BJ (cell line): ENCODE data around the gene UBE2J2. TPM values are rescaled to one million over a fixed set of nuclear protein-coding genes. Genes with fewer than 3 reads are reported as not detected.

ENCODE experiments used
- CTCF ChIA-PET: fragments of 350-600 bp; formaldehyde crosslinking; extraction: SDS; loops from one replicate; lab custom pipeline; 2021; ENCODE audit warnings: antibody characterized with exemption, inconsistent platforms; lab: Yijun Ruan, JAX
- POLR2A ChIA-PET: fragments of 300-600 bp; sonication (Branson Sonifier 250); formaldehyde crosslinking; extraction: SDS; loops from one replicate; lab custom pipeline; 2021; ENCODE audit warnings: antibody characterized with exemption; lab: Charles Lee
- DNase-seq: peaks from one replicate; pipeline ENCODE4 v3.0.0-alpha.2; 2011; ENCODE audit warnings: low read depth
- H3K27me3 ChIP-seq: 2 replicates; pipeline ENCODE4 v1.6.0; 2011; ENCODE audit warnings: low read length; ENCODE audit not compliant: control insufficient read depth, insufficient read depth
- H3K36me3 ChIP-seq: 2 replicates; pipeline ENCODE4 v1.5.1; 2011; ENCODE audit warnings: low read length; ENCODE audit not compliant: control insufficient read depth, insufficient read depth
- H3K4me3 ChIP-seq: 2 replicates; pipeline ENCODE4 v1.5.1; 2011; ENCODE audit warnings: low read depth, mild to moderate bottlenecking, control low read depth, low read length
- CTCF ChIP-seq: IDR thresholded peaks from 2 replicates; pipeline ENCODE4 v1.5.1; 2011; ENCODE audit warnings: low read depth, mild to moderate bottlenecking, control low read depth, inconsistent platforms, low read length, moderate library complexity; ENCODE audit not compliant: insufficient read depth
- polyA plus RNA-seq: library from polyadenylated mRNA; depleted of rRNA; stranded (reverse); fragments of >200 nt; gene quantifications from 2 replicates; pipeline ENCODE4 v1.2.3, GENCODE V29; 2011

The UBE2J2 gene
- polyA plus RNA-seq, 1 experiment = 25.7 TPM

- no peak for DNase-seq
- TF ChIP-seq CTCF = no peak
- POLR2A ChIA-PET = no interaction called here
- Histone ChIP-seq H3K4me3 (no peak overlapping the region), H3K36me3 (peaks cover 47% of the 10 kb centered on the region), H3K27me3 (no peaks in the 10 kb centered on the region)
- CTCF ChIA-PET = interaction anchor here (1.0 to 1.6 kb wide), 3 partner anchors 10 to 104 kb away, joined by 3 to 4 read pairs (median 3); no protein-coding TSS in a partner anchor
Measured at GRCh38 chr1:1226566-1227362, 46.9 kb downstream of the UBE2J2 start.

GRCh38 chr1:1225913-1226312 is 47.7 kb downstream of the UBE2J2 start:
- TF ChIP-seq CTCF = no peak
- Histone ChIP-seq H3K36me3 (peaks cover 49% of the 10 kb centered on the region), H3K27me3 (no peaks in the 10 kb centered on the region), H3K4me3 (no peak overlapping the region)
- ChIA-PET POLR2A (no interaction called here), CTCF (interaction anchor here (1.0 to 1.6 kb wide), 2 partner anchors 9 to 103 kb away, joined by 3 to 4 read pairs; no protein-coding TSS in a partner anchor)
- no peak for DNase-seq

GRCh38 chr1:1225238-1225845 is 48.3 kb downstream of the UBE2J2 start:
- TF ChIP-seq CTCF = no peak
- CTCF ChIA-PET = interaction anchor here (1.0 to 1.7 kb wide), 2 partner anchors 8 to 103 kb away, joined by 3 to 4 read pairs; no protein-coding TSS in a partner anchor
- Histone ChIP-seq H3K4me3 (no peak overlapping the region), H3K36me3 (peaks cover 49% of the 10 kb centered on the region), H3K27me3 (no peaks in the 10 kb centered on the region)
- POLR2A ChIA-PET = no interaction called here
- DNase-seq = no peak

GRCh38 chr1:1223891-1224290 is 49.8 kb downstream of the UBE2J2 start:
- Histone ChIP-seq H3K27me3 (no peaks in the 10 kb centered on the region), H3K36me3 (peaks cover 57% of the 10 kb centered on the region), H3K4me3 (no peak overlapping the region)
- DNase-seq = no peak
- no peak for TF ChIP-seq CTCF
- CTCF ChIA-PET = interaction anchor here (1.7 kb wide), 1 partner anchor 101 kb away, joined by 4 read pairs; no protein-coding TSS in a partner anchor
- POLR2A ChIA-PET = no interaction called here

GRCh38 chr1:1223321-1223720 is 50.3 kb downstream of the UBE2J2 start:
- ChIA-PET POLR2A (no interaction called here), CTCF (no interaction called here)
- no peak for DNase-seq
- Histone ChIP-seq H3K4me3 (no peak overlapping the region), H3K36me3 (peaks cover 54% of the 10 kb centered on the region), H3K27me3 (no peaks in the 10 kb centered on the region)
- TF ChIP-seq CTCF = no peak
